GM23338 (cell line): ENCODE results near the gene PEX13. TPM values are rescaled to one million over a fixed set of nuclear protein-coding genes. Genes with fewer than 3 reads are reported as not detected.

ENCODE experiments used
- ATAC-seq: fragments of 200-7000 bp; cut with Tn5 transposase; 3 replicates; pipeline ENCODE4 v1.9.1; 2020
- DNase-seq: peaks from one replicate; pipeline ENCODE4 v3.0.0-alpha.2; 2015; ENCODE audit warnings: low spot score
- H2AFZ ChIP-seq: fragments of 200-600 bp; sonication (generic); 2 replicates; pipeline ENCODE4 v1.8.0; 2016; ENCODE audit warnings: antibody characterized with exemption, mild to moderate bottlenecking, moderate library complexity
- H3F3A ChIP-seq: fragments of 200-600 bp; sonication (generic); replicated peaks from 2 replicates; pipeline ENCODE4 v1.8.0; 2017; ENCODE audit warnings: antibody characterized with exemption, mixed run types, low read depth
- H3K27ac ChIP-seq: fragments of 200-600 bp; sonication (generic); 2 replicates; pipeline ENCODE4 v1.6.1; 2016; ENCODE audit warnings: low read depth
- H3K27me3 ChIP-seq: fragments of 200-600 bp; sonication (generic); 2 replicates; pipeline ENCODE4 v1.8.0; 2016; ENCODE audit warnings: mild to moderate bottlenecking, mixed run types, moderate library complexity; ENCODE audit not compliant: insufficient read depth
- H3K36me3 ChIP-seq: fragments of 200-600 bp; sonication (generic); 2 replicates; pipeline ENCODE4 v1.8.0; 2016; ENCODE audit warnings: mild to moderate bottlenecking; ENCODE audit not compliant: insufficient read depth
- H3K4me1 ChIP-seq: fragments of 200-600 bp; sonication (generic); 2 replicates; pipeline ENCODE4 v1.8.0; 2016; ENCODE audit warnings: mild to moderate bottlenecking, moderate library complexity; ENCODE audit not compliant: insufficient read depth
- H3K4me2 ChIP-seq: fragments of 200-600 bp; sonication (generic); 2 replicates; pipeline ENCODE4 v1.7.1; 2017; ENCODE audit warnings: mixed run types
- H3K4me3 ChIP-seq: fragments of 200-600 bp; sonication (generic); 2 replicates; pipeline ENCODE4 v1.6.1; 2016; ENCODE audit warnings: mixed run types
- H3K79me2 ChIP-seq: fragments of 200-600 bp; sonication (generic); replicated peaks from 2 replicates; pipeline ENCODE4 v1.8.0; 2017; ENCODE audit warnings: mild to moderate bottlenecking; ENCODE audit not compliant: insufficient read depth
- H3K9me2 ChIP-seq: fragments of 200-600 bp; sonication (generic); 2 replicates; pipeline ENCODE4 v1.8.0; 2017; ENCODE audit not compliant: insufficient read depth
- H4K20me1 ChIP-seq: fragments of 200-600 bp; sonication (generic); replicated peaks from 2 replicates; pipeline ENCODE4 v1.8.0; 2017; ENCODE audit warnings: mild to moderate bottlenecking; ENCODE audit not compliant: insufficient read depth
- H3K27ac Mint-ChIP-seq: 2 replicates; pipeline ENCODE4 v1.8.0; 2020; ENCODE audit warnings: inconsistent platforms, mild to moderate bottlenecking, moderate library complexity, mixed read lengths
- H3K27me3 Mint-ChIP-seq: 3 replicates; pipeline ENCODE4 v1.8.0; 2022; ENCODE audit warnings: low read depth, mild to moderate bottlenecking, moderate library complexity, mixed read lengths, inconsistent platforms; ENCODE audit not compliant: insufficient read depth, poor library complexity
- H3K36me3 Mint-ChIP-seq: 3 replicates; pipeline ENCODE4 v1.8.0; 2021; ENCODE audit warnings: low read depth, mild to moderate bottlenecking, inconsistent platforms, moderate library complexity, mixed read lengths
- H3K4me1 Mint-ChIP-seq: 3 replicates; pipeline ENCODE4 v1.8.0; 2020; ENCODE audit warnings: mild to moderate bottlenecking, inconsistent platforms, mixed read lengths
- H3K4me3 Mint-ChIP-seq: 3 replicates; pipeline ENCODE4 v1.8.0; 2021; ENCODE audit warnings: moderate library complexity, mild to moderate bottlenecking, inconsistent platforms, mixed read lengths
- H3K9me3 Mint-ChIP-seq: 3 replicates; pipeline ENCODE4 v1.8.0; 2020; ENCODE audit warnings: moderate library complexity, mild to moderate bottlenecking, inconsistent platforms, mixed read lengths
- CREB1 ChIP-seq: fragments of 250-450 bp; sonication (Bioruptor Pico); IDR thresholded peaks from 2 replicates; pipeline ENCODE4 v1.5.0; 2020; ENCODE audit warnings: low read depth, mild to moderate bottlenecking, moderate library complexity
- ETS1 ChIP-seq: IDR thresholded peaks from 2 replicates; pipeline ENCODE4 v1.6.1; 2016; ENCODE audit warnings: antibody characterized with exemption
- EZH2 ChIP-seq: fragments of 200-600 bp; sonication (generic); IDR thresholded peaks from one replicate; pipeline ENCODE4 v1.8.0; 2017; ENCODE audit warnings: antibody characterized with exemption, mild to moderate bottlenecking, low read depth; ENCODE audit not compliant: unreplicated experiment
- EZH2phosphoT487 ChIP-seq: fragments of 200-600 bp; sonication (generic); IDR thresholded peaks from one replicate; pipeline ENCODE4 v1.8.1; 2018; ENCODE audit warnings: antibody characterized with exemption; ENCODE audit not compliant: unreplicated experiment
- JUNB ChIP-seq: IDR thresholded peaks from one replicate; pipeline ENCODE4 v1.6.1; 2016; ENCODE audit warnings: antibody characterized with exemption; ENCODE audit not compliant: unreplicated experiment
- NANOG ChIP-seq: IDR thresholded peaks from 2 replicates; pipeline ENCODE4 v1.6.1; 2016; ENCODE audit warnings: antibody characterized with exemption, borderline replicate concordance
- POLR2AphosphoS5 ChIP-seq: IDR thresholded peaks from 2 replicates; pipeline ENCODE4 v1.6.1; 2016; ENCODE audit warnings: antibody characterized with exemption, low read depth
- STAT1 ChIP-seq: IDR thresholded peaks from one replicate; pipeline ENCODE4 v1.6.1; 2016; ENCODE audit warnings: antibody characterized with exemption; ENCODE audit not compliant: unreplicated experiment
- ZNF114 ChIP-seq: fragments of 250-450 bp; sonication (Bioruptor Pico); IDR thresholded peaks from 2 replicates; pipeline ENCODE4 v1.5.0; 2020; ENCODE audit warnings: mild to moderate bottlenecking, moderate library complexity
- ZNF331 ChIP-seq: fragments of 250-450 bp; sonication (Bioruptor Pico); IDR thresholded peaks from 2 replicates; pipeline ENCODE4 v1.5.0; 2020; ENCODE audit warnings: low read depth, mild to moderate bottlenecking, moderate library complexity
- polyA plus RNA-seq: library from polyadenylated mRNA; unstranded; fragments of >200 nt; fragmentation: Nextera tagmentation; extraction: Ambion mirVana; gene quantifications from 2 replicates; pipeline ENCODE4 v1.2.1, GENCODE V29; 2016
- total RNA-seq: library from RNA; depleted of rRNA; stranded (reverse); fragments of >200 nt; shearing (Covaris generic); gene quantifications from 2 replicates; pipeline ENCODE4 v1.2.3, GENCODE V29; 2014
- TF ChIP-seq, protein P1 (sequence below), 2 experiments: fragments of 200-600 bp in 1 of 2; sonication (generic) in 1 of 2; conservative IDR thresholded peaks; 2 replicates each; pipeline versions ENCODE4 v1.5.1 to v1.6.1; 2016 to 2017; ENCODE audit warnings: antibody characterized with exemption in 2 of 2, low read depth in 2 of 2, mild to moderate bottlenecking in 2 of 2, moderate library complexity in 1 of 2
- TF ChIP-seq, protein P2 (sequence below): IDR thresholded peaks from one replicate; pipeline ENCODE4 v1.6.1; 2018; ENCODE audit warnings: antibody characterized with exemption; ENCODE audit not compliant: unreplicated experiment
- TF ChIP-seq, protein P3 (sequence below): fragments of 250-450 bp; sonication (Bioruptor Pico); IDR thresholded peaks from 2 replicates; pipeline ENCODE4 v1.5.0; 2020; ENCODE audit warnings: mild to moderate bottlenecking, moderate library complexity

PEX13 gene
- total and polyA plus RNA-seq, 2 experiments from 2014 or later = 15.8 to 29.2 TPM

- no peak for TF ChIP-seq CREB1
These were observed 24.5 kb upstream of the PEX13 start (continued) for GRCh38 chr2:60992985-60993392.

DNA sequence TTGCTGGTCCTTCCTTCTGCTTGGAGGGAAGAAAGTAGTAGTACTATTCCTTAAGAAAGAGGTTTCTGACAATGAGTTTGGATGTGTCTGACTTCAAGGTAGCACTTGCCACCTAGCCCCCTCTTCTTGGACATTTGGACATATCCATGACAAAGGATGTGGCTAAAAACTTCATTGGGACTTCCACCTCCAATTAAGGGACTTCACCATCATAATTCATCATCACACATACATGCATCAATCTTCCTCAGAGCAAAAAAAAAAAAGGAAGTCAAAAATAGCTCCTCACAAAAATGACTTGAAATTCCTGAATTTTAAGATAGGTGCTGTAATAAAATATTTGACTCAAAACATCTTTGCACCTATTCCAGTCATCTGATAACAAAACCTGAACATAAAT is 23.4 kb upstream of the PEX13 start:
- H3K36me3 Mint-ChIP-seq = peaks cover 32% of the 10 kb centered on the region
- ATAC-seq (no peak), DNase-seq (no peak)
- Histone ChIP-seq H3K4me2 (no peak overlapping the region), H3K4me3 (no peak overlapping the region), H3K27me3 (no peaks in the 10 kb centered on the region), H3K27ac (no peak overlapping the region), H3K4me1 (no peaks in the 10 kb centered on the region), H3K36me3 (no peaks in the 10 kb centered on the region; the same call in 1 of the 2 replicates), H4K20me1 (no peaks in the 10 kb centered on the region), H3F3A (no peaks in the 10 kb centered on the region), H3K9me2 (no peaks in the 10 kb centered on the region), H3K79me2 (no peaks in the 10 kb centered on the region), H2AFZ (no peak overlapping the region)
- H3K4me1 Mint-ChIP-seq = no peaks in the 10 kb centered on the region
- no peak overlapping the region for H3K27ac Mint-ChIP-seq
- peaks cover 3% of the 10 kb centered on the region for H3K27me3 Mint-ChIP-seq
- no peak for TF ChIP-seq ZNF331 (CRISPR knock-in tag)
- no peak for TF ChIP-seq EZH2phosphoT487
- TF ChIP-seq ZNF114 = no peak
- no peak for TF ChIP-seq CREB1
- no peak for TF ChIP-seq JUNB
- no peak for TF ChIP-seq ETS1
- TF ChIP-seq STAT1 = no peak
- TF ChIP-seq, protein P1, sequence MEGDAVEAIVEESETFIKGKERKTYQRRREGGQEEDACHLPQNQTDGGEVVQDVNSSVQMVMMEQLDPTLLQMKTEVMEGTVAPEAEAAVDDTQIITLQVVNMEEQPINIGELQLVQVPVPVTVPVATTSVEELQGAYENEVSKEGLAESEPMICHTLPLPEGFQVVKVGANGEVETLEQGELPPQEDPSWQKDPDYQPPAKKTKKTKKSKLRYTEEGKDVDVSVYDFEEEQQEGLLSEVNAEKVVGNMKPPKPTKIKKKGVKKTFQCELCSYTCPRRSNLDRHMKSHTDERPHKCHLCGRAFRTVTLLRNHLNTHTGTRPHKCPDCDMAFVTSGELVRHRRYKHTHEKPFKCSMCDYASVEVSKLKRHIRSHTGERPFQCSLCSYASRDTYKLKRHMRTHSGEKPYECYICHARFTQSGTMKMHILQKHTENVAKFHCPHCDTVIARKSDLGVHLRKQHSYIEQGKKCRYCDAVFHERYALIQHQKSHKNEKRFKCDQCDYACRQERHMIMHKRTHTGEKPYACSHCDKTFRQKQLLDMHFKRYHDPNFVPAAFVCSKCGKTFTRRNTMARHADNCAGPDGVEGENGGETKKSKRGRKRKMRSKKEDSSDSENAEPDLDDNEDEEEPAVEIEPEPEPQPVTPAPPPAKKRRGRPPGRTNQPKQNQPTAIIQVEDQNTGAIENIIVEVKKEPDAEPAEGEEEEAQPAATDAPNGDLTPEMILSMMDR (conservative IDR thresholded peaks at IDR 0.05; ENCODE audit: low read depth in 2 of 2) = no peak
- no peak for TF ChIP-seq EZH2
- TF ChIP-seq, protein P2, sequence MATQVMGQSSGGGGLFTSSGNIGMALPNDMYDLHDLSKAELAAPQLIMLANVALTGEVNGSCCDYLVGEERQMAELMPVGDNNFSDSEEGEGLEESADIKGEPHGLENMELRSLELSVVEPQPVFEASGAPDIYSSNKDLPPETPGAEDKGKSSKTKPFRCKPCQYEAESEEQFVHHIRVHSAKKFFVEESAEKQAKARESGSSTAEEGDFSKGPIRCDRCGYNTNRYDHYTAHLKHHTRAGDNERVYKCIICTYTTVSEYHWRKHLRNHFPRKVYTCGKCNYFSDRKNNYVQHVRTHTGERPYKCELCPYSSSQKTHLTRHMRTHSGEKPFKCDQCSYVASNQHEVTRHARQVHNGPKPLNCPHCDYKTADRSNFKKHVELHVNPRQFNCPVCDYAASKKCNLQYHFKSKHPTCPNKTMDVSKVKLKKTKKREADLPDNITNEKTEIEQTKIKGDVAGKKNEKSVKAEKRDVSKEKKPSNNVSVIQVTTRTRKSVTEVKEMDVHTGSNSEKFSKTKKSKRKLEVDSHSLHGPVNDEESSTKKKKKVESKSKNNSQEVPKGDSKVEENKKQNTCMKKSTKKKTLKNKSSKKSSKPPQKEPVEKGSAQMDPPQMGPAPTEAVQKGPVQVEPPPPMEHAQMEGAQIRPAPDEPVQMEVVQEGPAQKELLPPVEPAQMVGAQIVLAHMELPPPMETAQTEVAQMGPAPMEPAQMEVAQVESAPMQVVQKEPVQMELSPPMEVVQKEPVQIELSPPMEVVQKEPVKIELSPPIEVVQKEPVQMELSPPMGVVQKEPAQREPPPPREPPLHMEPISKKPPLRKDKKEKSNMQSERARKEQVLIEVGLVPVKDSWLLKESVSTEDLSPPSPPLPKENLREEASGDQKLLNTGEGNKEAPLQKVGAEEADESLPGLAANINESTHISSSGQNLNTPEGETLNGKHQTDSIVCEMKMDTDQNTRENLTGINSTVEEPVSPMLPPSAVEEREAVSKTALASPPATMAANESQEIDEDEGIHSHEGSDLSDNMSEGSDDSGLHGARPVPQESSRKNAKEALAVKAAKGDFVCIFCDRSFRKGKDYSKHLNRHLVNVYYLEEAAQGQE = no peak
- no peak for TF ChIP-seq POLR2AphosphoS5
- no peak for TF ChIP-seq NANOG
- TF ChIP-seq, protein P3, sequence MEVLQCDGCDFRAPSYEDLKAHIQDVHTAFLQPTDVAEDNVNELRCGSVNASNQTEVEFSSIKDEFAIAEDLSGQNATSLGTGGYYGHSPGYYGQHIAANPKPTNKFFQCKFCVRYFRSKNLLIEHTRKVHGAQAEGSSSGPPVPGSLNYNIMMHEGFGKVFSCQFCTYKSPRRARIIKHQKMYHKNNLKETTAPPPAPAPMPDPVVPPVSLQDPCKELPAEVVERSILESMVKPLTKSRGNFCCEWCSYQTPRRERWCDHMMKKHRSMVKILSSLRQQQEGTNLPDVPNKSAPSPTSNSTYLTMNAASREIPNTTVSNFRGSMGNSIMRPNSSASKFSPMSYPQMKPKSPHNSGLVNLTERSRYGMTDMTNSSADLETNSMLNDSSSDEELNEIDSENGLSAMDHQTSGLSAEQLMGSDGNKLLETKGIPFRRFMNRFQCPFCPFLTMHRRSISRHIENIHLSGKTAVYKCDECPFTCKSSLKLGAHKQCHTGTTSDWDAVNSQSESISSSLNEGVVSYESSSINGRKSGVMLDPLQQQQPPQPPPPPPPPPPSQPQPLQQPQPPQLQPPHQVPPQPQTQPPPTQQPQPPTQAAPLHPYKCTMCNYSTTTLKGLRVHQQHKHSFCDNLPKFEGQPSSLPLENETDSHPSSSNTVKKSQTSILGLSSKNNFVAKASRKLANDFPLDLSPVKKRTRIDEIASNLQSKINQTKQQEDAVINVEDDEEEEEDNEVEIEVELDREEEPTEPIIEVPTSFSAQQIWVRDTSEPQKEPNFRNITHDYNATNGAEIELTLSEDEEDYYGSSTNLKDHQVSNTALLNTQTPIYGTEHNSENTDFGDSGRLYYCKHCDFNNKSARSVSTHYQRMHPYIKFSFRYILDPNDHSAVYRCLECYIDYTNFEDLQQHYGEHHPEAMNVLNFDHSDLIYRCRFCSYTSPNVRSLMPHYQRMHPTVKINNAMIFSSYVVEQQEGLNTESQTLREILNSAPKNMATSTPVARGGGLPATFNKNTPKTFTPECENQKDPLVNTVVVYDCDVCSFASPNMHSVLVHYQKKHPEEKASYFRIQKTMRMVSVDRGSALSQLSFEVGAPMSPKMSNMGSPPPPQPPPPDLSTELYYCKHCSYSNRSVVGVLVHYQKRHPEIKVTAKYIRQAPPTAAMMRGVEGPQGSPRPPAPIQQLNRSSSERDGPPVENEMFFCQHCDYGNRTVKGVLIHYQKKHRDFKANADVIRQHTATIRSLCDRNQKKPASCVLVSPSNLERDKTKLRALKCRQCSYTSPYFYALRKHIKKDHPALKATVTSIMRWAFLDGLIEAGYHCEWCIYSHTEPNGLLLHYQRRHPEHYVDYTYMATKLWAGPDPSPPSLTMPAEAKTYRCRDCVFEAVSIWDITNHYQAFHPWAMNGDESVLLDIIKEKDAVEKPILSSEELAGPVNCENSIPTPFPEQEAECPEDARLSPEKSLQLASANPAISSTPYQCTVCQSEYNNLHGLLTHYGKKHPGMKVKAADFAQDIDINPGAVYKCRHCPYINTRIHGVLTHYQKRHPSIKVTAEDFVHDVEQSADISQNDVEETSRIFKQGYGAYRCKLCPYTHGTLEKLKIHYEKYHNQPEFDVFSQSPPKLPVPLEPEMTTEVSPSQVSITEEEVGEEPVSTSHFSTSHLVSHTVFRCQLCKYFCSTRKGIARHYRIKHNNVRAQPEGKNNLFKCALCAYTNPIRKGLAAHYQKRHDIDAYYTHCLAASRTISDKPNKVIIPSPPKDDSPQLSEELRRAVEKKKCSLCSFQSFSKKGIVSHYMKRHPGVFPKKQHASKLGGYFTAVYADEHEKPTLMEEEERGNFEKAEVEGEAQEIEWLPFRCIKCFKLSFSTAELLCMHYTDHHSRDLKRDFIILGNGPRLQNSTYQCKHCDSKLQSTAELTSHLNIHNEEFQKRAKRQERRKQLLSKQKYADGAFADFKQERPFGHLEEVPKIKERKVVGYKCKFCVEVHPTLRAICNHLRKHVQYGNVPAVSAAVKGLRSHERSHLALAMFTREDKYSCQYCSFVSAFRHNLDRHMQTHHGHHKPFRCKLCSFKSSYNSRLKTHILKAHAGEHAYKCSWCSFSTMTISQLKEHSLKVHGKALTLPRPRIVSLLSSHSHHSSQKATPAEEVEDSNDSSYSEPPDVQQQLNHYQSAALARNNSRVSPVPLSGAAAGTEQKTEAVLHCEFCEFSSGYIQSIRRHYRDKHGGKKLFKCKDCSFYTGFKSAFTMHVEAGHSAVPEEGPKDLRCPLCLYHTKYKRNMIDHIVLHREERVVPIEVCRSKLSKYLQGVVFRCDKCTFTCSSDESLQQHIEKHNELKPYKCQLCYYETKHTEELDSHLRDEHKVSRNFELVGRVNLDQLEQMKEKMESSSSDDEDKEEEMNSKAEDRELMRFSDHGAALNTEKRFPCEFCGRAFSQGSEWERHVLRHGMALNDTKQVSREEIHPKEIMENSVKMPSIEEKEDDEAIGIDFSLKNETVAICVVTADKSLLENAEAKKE (CRISPR knock-in tag) = no peak
- no peak overlapping the region for H3K4me3 Mint-ChIP-seq
- H3K9me3 Mint-ChIP-seq = peaks cover 43% of the 10 kb centered on the region
